IMR-90 (cell line): ENCODE results near the gene MFAP1. TPM values are rescaled to one million over a fixed set of nuclear protein-coding genes. Genes with fewer than 3 reads are reported as not detected.

Experiments
- ATAC-seq: fragments of 200-7000 bp; cut with Tn5 transposase; 2 replicates; pipeline ENCODE4 v1.9.1; 2020; ENCODE audit warnings: low read depth, mild to moderate bottlenecking, moderate library complexity
- BruUV-seq: library from RNA; stranded (reverse); fragments of 400-500 nt; replicated peaks from 2 replicates; lab custom pipeline; 2021; lab: Mats Ljungman, UMichigan
- CTCF ChIA-PET: fragments of 300-600 bp; formaldehyde crosslinking; extraction: SDS; loops from one replicate; lab custom pipeline; 2021; ENCODE audit warnings: antibody characterized with exemption; lab: Yijun Ruan, JAX
- POLR2A ChIA-PET: fragments of 300-600 bp; sonication (Branson Sonifier 250); formaldehyde crosslinking; loops from one replicate; lab custom pipeline; 2022; ENCODE audit warnings: antibody characterized with exemption; ENCODE audit not compliant: unreplicated experiment; lab: Charles Lee
- DNase-seq: peaks from one replicate; pipeline ENCODE4 v3.0.0; 2013
- H2AFZ ChIP-seq: replicated peaks from 2 replicates; pipeline ENCODE3; 2013; ENCODE audit warnings: low read length, mild to moderate bottlenecking; ENCODE audit not compliant: poor library complexity
- H2AK5ac ChIP-seq: 2 replicates; pipeline ENCODE4 v1.6.1; 2013; ENCODE audit warnings: low read depth, low read length, inconsistent platforms
- H2AK9ac ChIP-seq: replicated peaks from 2 replicates; pipeline ENCODE3; 2013; ENCODE audit warnings: mild to moderate bottlenecking, low read depth, low read length, moderate library complexity; ENCODE audit not compliant: poor library complexity
- H2BK120ac ChIP-seq: 2 replicates; pipeline ENCODE4 v1.6.1; 2013; ENCODE audit warnings: low read depth, low read length, inconsistent platforms
- H2BK15ac ChIP-seq: 3 replicates; pipeline ENCODE4 v1.6.1; 2013; ENCODE audit warnings: low read depth, low read length, inconsistent platforms
- H2BK20ac ChIP-seq: 2 replicates; pipeline ENCODE4 v1.6.1; 2013; ENCODE audit warnings: low read depth, mild to moderate bottlenecking, inconsistent platforms, low read length, moderate library complexity
- H2BK5ac ChIP-seq: 2 replicates; pipeline ENCODE4 v1.6.1; 2013; ENCODE audit warnings: mild to moderate bottlenecking, low read depth, low read length, inconsistent platforms; ENCODE audit not compliant: poor library complexity, severe bottlenecking
- H3K14ac ChIP-seq: replicated peaks from 2 replicates; pipeline ENCODE4 v1.6.1; 2013; ENCODE audit warnings: low read depth, low read length, inconsistent platforms
- H3K18ac ChIP-seq: 2 replicates; pipeline ENCODE4 v1.6.1; 2013; ENCODE audit warnings: low read depth, low read length, control low read depth
- H3K23ac ChIP-seq: 2 replicates; pipeline ENCODE4 v1.6.1; 2013; ENCODE audit warnings: low read depth, low read length, inconsistent platforms
- H3K27ac ChIP-seq: 2 replicates; pipeline ENCODE4 v1.5.1; 2013; ENCODE audit warnings: mild to moderate bottlenecking, control low read depth, low read length; ENCODE audit not compliant: insufficient read depth
- H3K27me3 ChIP-seq: 2 replicates; pipeline ENCODE4 v1.6.1; 2013; ENCODE audit warnings: low read length; ENCODE audit not compliant: control insufficient read depth, insufficient read depth
- H3K36me3 ChIP-seq: 2 replicates; pipeline ENCODE4 v1.6.1; 2013; ENCODE audit warnings: low read length, mixed read lengths; ENCODE audit not compliant: control insufficient read depth, insufficient read depth
- H3K4ac ChIP-seq: 2 replicates; pipeline ENCODE4 v1.6.1; 2013; ENCODE audit warnings: low read depth, low read length, inconsistent platforms
- H3K4me1 ChIP-seq: 2 replicates; pipeline ENCODE4 v1.6.1; 2013; ENCODE audit warnings: low read length, mixed read lengths; ENCODE audit not compliant: control insufficient read depth, insufficient read depth
- H3K4me2 ChIP-seq: 2 replicates; pipeline ENCODE4 v1.6.1; 2013; ENCODE audit warnings: low read depth, mild to moderate bottlenecking, control low read depth, low read length, moderate library complexity
- H3K4me3 ChIP-seq: 2 replicates; pipeline ENCODE4 v1.5.1; 2013; ENCODE audit warnings: low read depth, mild to moderate bottlenecking, control low read depth, low read length, moderate library complexity; ENCODE audit not compliant: insufficient read depth
- H3K56ac ChIP-seq: 2 replicates; pipeline ENCODE4 v1.6.1; 2013; ENCODE audit warnings: low read length, inconsistent platforms; ENCODE audit not compliant: insufficient read depth; ENCODE audit errors: extremely low read depth
- H3K79me1 ChIP-seq, 2 experiments: 2 replicates each; pipeline ENCODE4 v1.6.1; 2013; ENCODE audit warnings: low read length in 2 of 2, inconsistent platforms in 1 of 2, low read depth in 1 of 2
- H3K9ac ChIP-seq: 2 replicates; pipeline ENCODE4 v1.6.1; 2013; ENCODE audit warnings: low read depth, low read length, control low read depth
- H3K9me1 ChIP-seq: 2 replicates; pipeline ENCODE4 v1.6.1; 2013; ENCODE audit warnings: low read length, inconsistent platforms; ENCODE audit not compliant: insufficient read depth
- H3K9me3 ChIP-seq: 2 replicates; pipeline ENCODE4 v1.6.1; 2013; ENCODE audit warnings: low read length; ENCODE audit not compliant: control insufficient read depth, insufficient read depth
- H4K20me1 ChIP-seq: 2 replicates; pipeline ENCODE4 v1.6.1; 2013; ENCODE audit warnings: low read length, inconsistent platforms; ENCODE audit not compliant: insufficient read depth
- H4K5ac ChIP-seq: 2 replicates; pipeline ENCODE4 v1.6.1; 2013; ENCODE audit warnings: mild to moderate bottlenecking, low read depth, low read length, control low read depth
- H4K8ac ChIP-seq, 2 experiments: 2 replicates each; pipeline ENCODE4 v1.6.1; 2013; ENCODE audit warnings: low read depth in 2 of 2, low read length in 2 of 2, control low read depth in 1 of 2, inconsistent platforms in 1 of 2
- H4K91ac ChIP-seq: 2 replicates; pipeline ENCODE4 v1.6.1; 2013; ENCODE audit warnings: low read depth, low read length, inconsistent platforms; ENCODE audit not compliant: insufficient read depth
- BHLHE40 ChIP-seq: fragments of 150-350 bp; IDR thresholded peaks from 2 replicates; pipeline ENCODE4 v1.6.1; 2016; ENCODE audit warnings: mild to moderate bottlenecking, low read depth, low read length
- CEBPB ChIP-seq: IDR thresholded peaks from 2 replicates; pipeline ENCODE4 v1.6.1; 2012; ENCODE audit warnings: low read depth, low read length, improper control_type of control experiment
- CHD1 ChIP-seq: IDR thresholded peaks from 2 replicates; pipeline ENCODE4 v1.6.1; 2012; ENCODE audit warnings: low read depth, low read length, improper control_type of control experiment
- CTCF ChIP-seq: conservative IDR thresholded peaks from 2 replicates; pipeline ENCODE4 v1.5.1; 2012; ENCODE audit warnings: mild to moderate bottlenecking, low read depth, low read length, improper control_type of control experiment
- FOS ChIP-seq: fragments of 150-350 bp; IDR thresholded peaks from 2 replicates; pipeline ENCODE4 v1.6.1; 2016; ENCODE audit warnings: low read depth, low read length
- MAZ ChIP-seq: IDR thresholded peaks from 2 replicates; pipeline ENCODE4 v1.6.1; 2012; ENCODE audit warnings: low read depth, mild to moderate bottlenecking, low read length, improper control_type of control experiment, moderate library complexity, borderline replicate concordance
- MXI1 ChIP-seq: IDR thresholded peaks from 2 replicates; pipeline ENCODE4 v1.6.1; 2012; ENCODE audit warnings: low read depth, mild to moderate bottlenecking, low read length, moderate library complexity, borderline replicate concordance
- NFE2L2 ChIP-seq: fragments of 150-350 bp; IDR thresholded peaks from 2 replicates; pipeline ENCODE4 v1.6.1; 2016; ENCODE audit warnings: low read depth, mild to moderate bottlenecking, low read length
- POLR2A ChIP-seq: IDR thresholded peaks from 2 replicates; pipeline ENCODE4 v1.6.1; 2012; ENCODE audit warnings: mild to moderate bottlenecking, low read depth, low read length
- RAD21 ChIP-seq: IDR thresholded peaks from 2 replicates; pipeline ENCODE4 v1.6.1; 2012; ENCODE audit warnings: low read length, improper control_type of control experiment
- RFX5 ChIP-seq: IDR thresholded peaks from 2 replicates; pipeline ENCODE4 v1.8.0; 2012; ENCODE audit warnings: low read depth, mild to moderate bottlenecking, low read length, moderate library complexity
- SMC3 ChIP-seq: fragments of 150-350 bp; IDR thresholded peaks from 2 replicates; pipeline ENCODE4 v1.6.1; 2016; ENCODE audit warnings: low read depth, mild to moderate bottlenecking, antibody characterized with exemption, low read length, moderate library complexity
- WGBS, 2 experiments: methylation state at CpG; one replicate each; pipeline versions ENCODE4 v1.1.5 to v1.1.7; 2013; ENCODE audit warnings: missing lambda C conversion rate in 2 of 2; ENCODE audit not compliant: insufficient read length in 1 of 2; ENCODE audit errors: extremely low coverage in 2 of 2; 5-methylcytosine and 5-hydroxymethylcytosine counted together
- dilution Hi-C: fragments of 300-500 bp; cut with HindIII; formaldehyde crosslinking; loops from one replicate; pipeline ENCODE4 v1.14.3; 2018; ENCODE audit warnings: low sequenced_read_pairs; ENCODE audit not compliant: unreplicated experiment
- in situ Hi-C: fragments of 300-500 bp; cut with MboI; formaldehyde crosslinking; loops from 3 replicates; pipeline ENCODE4 v1.14.3; 2019; ENCODE audit warnings: low sequenced_read_pairs, inconsistent platforms, mixed read lengths
- intact Hi-C: fragments of 100-400 bp; cut with micrococcal nuclease; formaldehyde crosslinking; loops from 2 replicates; pipeline ENCODE4 v1.10.0; 2022
- polyA plus RNA-seq, 3 experiments: library from polyadenylated mRNA; depleted of rRNA; stranded (reverse); fragments of >200 nt; gene quantifications; 2 replicates each; pipeline ENCODE4 v1.2.3, GENCODE V29; 2012; ENCODE audit warnings: low replicate concordance in 1 of 3
- total RNA-seq: library from RNA; depleted of rRNA; stranded (reverse); fragments of >200 nt; gene quantifications from 2 replicates; pipeline ENCODE4 v1.2.3, GENCODE V29; 2012
- TF ChIP-seq, protein P1 (sequence below): fragments of 150-350 bp; IDR thresholded peaks from 2 replicates; pipeline ENCODE4 v1.6.1; 2017; ENCODE audit warnings: mild to moderate bottlenecking, antibody characterized with exemption, low read length, low read depth
- TF ChIP-seq, protein P2 (sequence below): fragments of 150-350 bp; IDR thresholded peaks from 2 replicates; pipeline ENCODE4 v1.6.1; 2016; ENCODE audit warnings: low read depth, mild to moderate bottlenecking, low read length, moderate library complexity, borderline replicate concordance

MFAP1 gene
- total and polyA plus RNA-seq, 2 of the 4 experiments (the other 2 are of a cell fraction): 21.6 to 28.5 TPM

DNA sequence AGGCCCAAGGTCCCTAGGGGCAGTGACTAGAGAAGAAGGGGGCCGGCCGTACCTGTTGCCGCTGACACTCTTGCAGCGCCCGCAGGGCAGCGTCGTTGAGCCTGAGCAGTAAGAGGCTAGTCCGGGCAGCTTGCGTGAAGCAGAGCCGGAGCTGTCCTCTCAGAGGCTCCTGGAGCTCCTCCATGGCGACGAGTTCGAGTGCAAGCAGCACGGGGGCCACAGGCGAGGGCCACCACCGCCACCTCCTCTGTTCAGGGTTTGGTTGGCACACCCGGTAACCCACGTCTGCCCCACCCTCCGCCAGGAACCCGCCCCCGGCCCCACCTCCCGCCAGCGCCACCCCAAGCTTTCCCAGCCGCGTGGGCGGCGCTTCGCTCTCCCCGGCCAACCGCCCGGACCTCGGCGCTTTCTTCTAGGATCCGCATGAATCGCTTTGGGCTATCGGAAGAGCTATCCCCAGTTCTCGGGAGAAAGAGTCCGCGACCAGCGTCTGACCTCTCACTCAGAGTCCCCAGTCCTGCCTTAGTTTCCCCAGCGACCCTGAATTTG, 47.7 kb downstream of the MFAP1 start, which contains the start of gene ELL3:
Gene ELL3 (minus strand): TSS at position 249 of the 549 bp plus-strand sequence. CDS start 65 bp downstream, at position 184.
- POLR2A ChIA-PET: interaction anchor here (0.6 kb wide), 1 partner anchor 17 kb away, joined by 7 read pairs; no protein-coding TSS in a partner anchor
- Histone ChIP-seq H2AK5ac (peak within 1 kb of the TSS; percentile 73), H3K36me3 (peaks cover 9% of the 10 kb centered on the region), H4K20me1 (no peaks in the 10 kb centered on the region; the same call in 1 of the 2 replicates), H3K56ac (peak within 1 kb of the TSS; percentile 86), H2BK120ac (peak within 1 kb of the TSS; percentile 78), H4K5ac (peak within 1 kb of the TSS; percentile 84; the same call in 1 of the 2 replicates), H3K4me1 (peaks cover 5% of the 10 kb centered on the region; the same call in 1 of the 2 replicates), H3K27ac (peak within 1 kb of the TSS; percentile 56), H3K9me3 (no peaks in the 10 kb centered on the region), H3K4me2 (peak within 1 kb of the TSS; percentile 97), H3K14ac (peak within 1 kb of the TSS; percentile 83), H3K18ac (0 out of 2 replicates have a peak within 1 kb of the TSS, but pooled peaks have one; percentile 7), H3K4me3 (peak within 1 kb of the TSS; percentile 74), H2AFZ (peak within 1 kb of the TSS; percentile 96), H3K23ac (peak within 1 kb of the TSS; percentile 78), H4K91ac (no peak within 1 kb of the TSS; the same call in 1 of the 2 replicates), H4K8ac (peak within 1 kb of the TSS; percentile 20 to 90; a peak in 3 of 4 replicates), H2BK15ac (peak within 1 kb of the TSS; percentile 31; the same call in 1 of the 3 replicates), H3K9me1 (0 out of 2 replicates have a peak, but pooled peaks cover 4% of the 10 kb centered on the region), H2AK9ac (peak within 1 kb of the TSS; percentile 84), H2BK20ac (no peak within 1 kb of the TSS), H2BK5ac (peak within 1 kb of the TSS; percentile 69), H3K27me3 (no peaks in the 10 kb centered on the region), H3K9ac (peak within 1 kb of the TSS; percentile 61), H3K4ac (peak within 1 kb of the TSS; percentile 70), H3K79me1 (peaks cover 1 to 6% of the 10 kb centered on the region in 2 experiments; a peak in 2 of 4 replicates)
- CTCF ChIA-PET: interaction anchor here (0.5 to 1.0 kb wide), 6 partner anchors 9 to 289 kb away, joined by 3 to 5 read pairs (median 3); partner anchors contain the start of gene SERF2
- peak; percentile 87 for ATAC-seq
- intact Hi-C loops: loop anchor here (10.0 kb wide), 1 partner anchor 262 kb away; the partner anchor contains the start of gene MAP1A
- in situ Hi-C loops: no loop called here
- dilution Hi-C loops: no loop called here
- DNase-seq: peak; percentile 59
- no TSS peak for BruUV-seq
- WGBS, 2 experiments: 4% methylated on average over 28 of the region's 41 CpGs; no CpG with 5 or more reads in 1 of the 2 experiments
- TF ChIP-seq RFX5 (no peak), CEBPB (no peak), CHD1 (no peak), CTCF (no peak), NFE2L2 (no peak), MAZ (no peak), SMC3 (no peak), FOS (no peak), POLR2A (no peak), MXI1 (no peak), RAD21 (no peak), BHLHE40 (no peak)
- TF ChIP-seq, protein P1, sequence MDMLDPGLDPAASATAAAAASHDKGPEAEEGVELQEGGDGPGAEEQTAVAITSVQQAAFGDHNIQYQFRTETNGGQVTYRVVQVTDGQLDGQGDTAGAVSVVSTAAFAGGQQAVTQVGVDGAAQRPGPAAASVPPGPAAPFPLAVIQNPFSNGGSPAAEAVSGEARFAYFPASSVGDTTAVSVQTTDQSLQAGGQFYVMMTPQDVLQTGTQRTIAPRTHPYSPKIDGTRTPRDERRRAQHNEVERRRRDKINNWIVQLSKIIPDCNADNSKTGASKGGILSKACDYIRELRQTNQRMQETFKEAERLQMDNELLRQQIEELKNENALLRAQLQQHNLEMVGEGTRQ: no peak
- TF ChIP-seq, protein P2, sequence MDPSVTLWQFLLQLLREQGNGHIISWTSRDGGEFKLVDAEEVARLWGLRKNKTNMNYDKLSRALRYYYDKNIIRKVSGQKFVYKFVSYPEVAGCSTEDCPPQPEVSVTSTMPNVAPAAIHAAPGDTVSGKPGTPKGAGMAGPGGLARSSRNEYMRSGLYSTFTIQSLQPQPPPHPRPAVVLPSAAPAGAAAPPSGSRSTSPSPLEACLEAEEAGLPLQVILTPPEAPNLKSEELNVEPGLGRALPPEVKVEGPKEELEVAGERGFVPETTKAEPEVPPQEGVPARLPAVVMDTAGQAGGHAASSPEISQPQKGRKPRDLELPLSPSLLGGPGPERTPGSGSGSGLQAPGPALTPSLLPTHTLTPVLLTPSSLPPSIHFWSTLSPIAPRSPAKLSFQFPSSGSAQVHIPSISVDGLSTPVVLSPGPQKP: no peak
